Right cardiac atrium (tissue), 5 donors: Measurements from ENCODE around the gene LIPJ. TPM values are rescaled to one million over a fixed set of nuclear protein-coding genes. Genes with fewer than 3 reads are reported as not detected.

ENCODE experiments used
- ATAC-seq, 2 donors: fragments of 200-7000 bp; cut with Tn5 transposase; one replicate each; pipeline versions ENCODE4 v1.8.0 to v1.9.1; 2020; ENCODE audit warnings: moderate library complexity in 2 of 2, mild to moderate bottlenecking in 1 of 2
- DNase-seq, 3 donors: peaks; one replicate each; pipeline ENCODE4 v3.0.0-alpha.2; 2020
- H3K27ac ChIP-seq: one replicate; pipeline ENCODE4 v1.5.1; 2013; ENCODE audit warnings: mild to moderate bottlenecking, low read length, control low read depth, moderate library complexity
- H3K27me3 ChIP-seq: one replicate; pipeline ENCODE4 v1.6.1; 2013; ENCODE audit not compliant: control insufficient read depth, insufficient read depth
- H3K4me1 ChIP-seq: one replicate; pipeline ENCODE4 v1.6.1; 2013; ENCODE audit warnings: low read length; ENCODE audit not compliant: control insufficient read depth, insufficient read depth
- H3K4me3 ChIP-seq: one replicate; pipeline ENCODE4 v1.5.1; 2013; ENCODE audit warnings: low read length, control low read depth
- H3K9me3 ChIP-seq: one replicate; pipeline ENCODE4 v1.6.1; 2013; ENCODE audit warnings: low read length; ENCODE audit not compliant: control insufficient read depth
- WGBS: extraction: QIAGEN DNeasy Blood & Tissue Kit; methylation state at CpG from one replicate; pipeline ENCODE4 v1.1.7; 2013; 5-methylcytosine and 5-hydroxymethylcytosine counted together
- intact Hi-C, 4 donors: fragments of 100-400 bp; cut with DNase I; formaldehyde crosslinking; loops; one replicate each; pipeline versions ENCODE4 v1.11.0 to v1.14.0; 2022 to 2023
- polyA plus RNA-seq: library from polyadenylated mRNA; stranded (reverse); fragments of 200-250 nt; gene quantifications from one replicate; pipeline ENCODE4 v1.2.3, GENCODE V29; 2013
- total RNA-seq, 4 donors: library from RNA; stranded (reverse); fragmentation: NEBNext Ultra II Directional; extraction: Animal tissue kit (Norgen Biotek cat#: 25700); gene quantifications; one replicate each; pipeline ENCODE4 v1.2.1, GENCODE V29; 2021
- donor health status: healthy with polysubstance abuse.
- donor health status: DM: no; HTN: yes; CAD: no.
- donor health status: DM: no; HTN: no; CAD: no.
- donor health status: DM: no; HTN: yes; CAD: no; lungs with severe emphysema.
- donor health status: DM: yes; HTN: yes; CAD: no.

Gene LIPJ
- total and polyA plus RNA-seq, 5 donors, result 0.02 to 0.14 (median 0.09) TPM; not detected in 1

GRCh38 chr10:88642963-88643362, 56.4 kb downstream of the LIPJ start:
- intact Hi-C loops, result no loop called here
- ATAC-seq, result no peak

GRCh38 chr10:88647061-88647615, 60.6 kb downstream of the LIPJ start:
- 60% methylated on average over 2 of the region's 2 CpGs for WGBS
- Histone ChIP-seq H3K4me1 (no peaks in the 10 kb centered on the region), H3K27me3 (no peaks in the 10 kb centered on the region), H3K9me3 (no peaks in the 10 kb centered on the region), H3K4me3 (no peak overlapping the region), H3K27ac (no peak overlapping the region)
- DNase-seq, result no peak
- intact Hi-C loops, result no loop called here
- no peak for ATAC-seq

More at GRCh38 chr10:88642963-88643362, 56.4 kb downstream of the LIPJ start:
- H3K27me3 ChIP-seq, result no peaks in the 10 kb centered on the region
- no peak overlapping the region for H3K4me3 ChIP-seq
- H3K4me1 ChIP-seq, result no peaks in the 10 kb centered on the region
- no peak overlapping the region for H3K27ac ChIP-seq
- H3K9me3 ChIP-seq, result no peaks in the 10 kb centered on the region
- no peak for DNase-seq

GRCh38 chr10:88651101-88651551, 64.6 kb downstream of the LIPJ start:
- H3K4me3 ChIP-seq, result no peak overlapping the region
- H3K9me3 ChIP-seq, result no peaks in the 10 kb centered on the region
- H3K4me1 ChIP-seq, result no peaks in the 10 kb centered on the region
- DNase-seq, result no peak
- intact Hi-C loops, result no loop called here
- H3K27ac ChIP-seq, result no peak overlapping the region
- no peak for ATAC-seq
- no peaks in the 10 kb centered on the region for H3K27me3 ChIP-seq

GRCh38 chr10:88652616-88653015, 66.1 kb downstream of the LIPJ start:
- ATAC-seq (no peak), DNase-seq (no peak)
- intact Hi-C loops, result no loop called here
- 94% methylated on average over 2 of the region's 2 CpGs for WGBS
- H3K27ac ChIP-seq, result no peak overlapping the region
- H3K4me3 ChIP-seq, result no peak overlapping the region
- H3K9me3 ChIP-seq, result no peaks in the 10 kb centered on the region
- no peaks in the 10 kb centered on the region for H3K4me1 ChIP-seq
- no peaks in the 10 kb centered on the region for H3K27me3 ChIP-seq

Other genes with a start within 250 kb of the LIPJ start
- 10 to 100 TPM; 16.2 to 20.8 (median 17.4) TPM for gene RNLS, start 3.4 kb upstream of the LIPJ start, total RNA-seq
- 11.1 TPM for gene RNLS, start 3.4 kb upstream of the LIPJ start, polyA plus RNA-seq
- not detected for gene LIPF, start 77.7 kb downstream of the LIPJ start, total RNA-seq
- gene LIPF, start 77.7 kb downstream of the LIPJ start, polyA plus RNA-seq, result 0.57 TPM
- gene LIPK, start 119.5 kb downstream of the LIPJ start, total RNA-seq, result not detected
- gene LIPK, start 119.5 kb downstream of the LIPJ start, polyA plus RNA-seq, result not detected
- under 1 TPM in 1 of 4 donors, not detected in 3; 0.26 TPM for gene LIPN, start 173.3 kb downstream of the LIPJ start, total RNA-seq
- gene LIPN, start 173.3 kb downstream of the LIPJ start, polyA plus RNA-seq, result not detected
- not detected for gene LIPM, start 216.0 kb downstream of the LIPJ start, total RNA-seq
- gene LIPM, start 216.0 kb downstream of the LIPJ start, polyA plus RNA-seq, result not detected